HT-29 (cell line): ENCODE measurements around the gene CIAO3. TPM values are rescaled to one million over a fixed set of nuclear protein-coding genes. Genes with fewer than 3 reads are reported as not detected.
"Not testable (repeated sequence)": the region's sequence is repeated elsewhere in the genome, so short reads cannot be mapped to it uniquely, and the experiment has no call there.

ENCODE experiments used
- DNase-seq: peaks from one replicate; pipeline ENCODE4 v3.0.0-alpha.2; 2015; ENCODE audit warnings: low spot score
- total RNA-seq: library from RNA; depleted of rRNA; stranded (reverse); fragments of >200 nt; shearing (Covaris generic); gene quantifications from 2 replicates; pipeline ENCODE4 v1.2.3, GENCODE V29; 2014

Gene CIAO3
- total RNA-seq, 1 experiment from 2014 or later: 80.0 TPM

DNA sequence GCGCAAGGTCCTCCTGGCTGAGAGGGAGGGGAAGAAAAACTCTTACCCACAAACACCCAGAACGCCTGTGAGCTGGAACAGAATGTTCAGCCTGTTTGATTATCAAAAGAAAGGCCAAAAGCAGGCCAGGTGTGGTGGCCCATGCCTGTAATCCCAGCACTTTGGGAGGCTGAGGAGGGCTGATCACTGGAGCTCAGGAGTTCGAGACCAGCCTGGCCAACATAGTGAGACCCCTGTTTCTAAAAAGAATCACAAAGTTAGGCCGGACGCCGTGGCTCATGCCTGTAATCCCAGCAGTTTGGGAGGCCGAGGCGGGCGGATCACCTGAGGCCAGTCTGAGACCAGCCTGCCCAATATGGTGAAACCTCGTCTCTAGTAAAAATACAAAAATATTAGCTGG, 35.5 kb upstream of the CIAO3 start:
- DNase-seq: not testable (repeated sequence)

DNA sequence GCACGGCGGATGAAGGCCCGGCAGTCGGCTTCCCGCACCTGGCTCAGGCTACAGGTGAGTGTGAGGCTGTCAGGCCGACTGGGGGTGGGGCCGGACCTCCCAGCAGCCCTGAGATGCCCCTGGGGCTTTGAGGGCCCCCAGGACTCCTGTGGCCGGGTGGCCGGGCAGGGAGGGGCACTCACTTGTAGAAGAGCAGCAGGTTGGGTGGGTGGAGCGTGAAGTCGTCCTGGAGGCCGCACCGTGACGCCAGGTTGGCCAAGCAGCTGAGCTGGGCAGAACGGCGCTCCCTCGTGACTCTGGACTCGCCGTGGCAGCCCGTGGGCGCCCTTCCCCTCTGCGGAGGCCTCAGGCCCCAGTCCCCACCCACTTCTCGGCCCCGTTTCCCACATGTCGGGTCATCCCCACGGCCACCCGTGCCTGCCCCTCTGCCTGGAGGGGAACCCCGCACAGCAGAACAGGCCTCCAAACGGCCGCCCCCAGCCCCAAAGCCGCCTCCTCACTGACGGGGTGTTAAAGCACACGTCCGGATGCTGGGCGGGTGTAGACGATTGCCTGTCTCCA, 34.5 kb upstream of the CIAO3 start:
- DNase-seq: no peak

DNA sequence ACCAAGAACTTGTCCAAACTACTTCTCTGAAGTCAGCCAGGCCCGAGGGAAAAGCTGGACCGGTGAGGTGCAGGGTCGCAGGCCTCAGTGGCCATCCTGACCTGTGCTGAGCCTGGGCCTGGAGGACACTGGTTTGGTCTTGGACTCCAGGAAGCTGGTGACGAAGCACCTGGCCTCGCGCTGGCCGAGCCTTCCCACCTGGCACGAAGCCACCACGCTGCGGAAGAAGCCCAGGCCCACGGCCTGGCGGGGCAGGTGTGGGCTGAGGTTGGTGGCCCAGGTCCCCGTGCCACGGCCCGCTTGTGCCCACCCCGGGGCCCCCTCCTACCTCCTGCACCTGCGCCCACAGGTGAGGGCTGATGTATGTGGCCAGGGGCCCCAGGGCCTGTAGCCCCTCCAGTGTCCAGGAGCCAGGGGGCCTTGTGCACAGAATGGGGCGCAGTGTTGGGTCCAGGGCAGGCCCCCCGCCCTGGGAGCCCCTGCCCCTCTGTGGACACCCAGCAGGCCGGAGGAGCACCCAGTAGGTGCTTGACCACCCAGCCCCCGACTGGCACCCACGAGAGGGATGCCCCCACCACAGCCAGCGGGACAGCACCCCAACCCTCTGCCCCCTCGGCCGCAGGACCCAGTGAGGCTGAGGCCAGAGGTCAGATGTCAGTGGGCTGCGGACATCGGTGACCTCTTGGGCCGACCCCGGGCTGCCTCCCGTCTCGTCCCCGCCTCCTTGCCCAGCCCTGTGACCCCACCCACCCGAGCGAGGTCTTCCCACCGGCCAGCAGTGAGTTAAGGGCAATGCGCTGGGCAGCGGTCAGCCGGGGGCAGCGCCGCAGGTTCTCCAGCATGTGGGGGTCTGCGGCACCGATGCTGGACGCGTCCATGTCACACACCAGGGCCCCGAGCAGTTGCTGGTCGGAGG, 33.5 kb upstream of the CIAO3 start:
- DNase-seq: no peak

DNA sequence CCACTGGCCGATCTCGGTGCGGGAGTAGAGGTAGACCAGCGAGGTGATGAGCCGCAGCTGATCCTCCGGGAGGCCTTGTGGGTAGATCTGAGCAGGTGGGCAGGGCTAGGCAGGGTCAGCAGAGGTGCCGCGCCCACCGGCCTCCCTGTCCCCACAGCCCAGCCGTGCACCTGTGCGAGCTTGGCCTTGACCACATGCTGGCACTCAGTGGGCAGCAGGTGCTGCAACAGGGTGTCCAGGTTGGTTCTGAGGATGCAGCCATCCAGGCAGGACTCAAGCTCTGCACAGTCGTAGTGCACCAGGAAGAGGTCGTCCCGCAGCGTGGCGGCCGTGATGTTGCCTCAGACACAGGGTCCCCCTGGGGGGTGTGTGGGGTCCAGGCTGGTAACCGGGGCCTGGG, 32.2 kb upstream of the CIAO3 start:
- no peak for DNase-seq

DNA sequence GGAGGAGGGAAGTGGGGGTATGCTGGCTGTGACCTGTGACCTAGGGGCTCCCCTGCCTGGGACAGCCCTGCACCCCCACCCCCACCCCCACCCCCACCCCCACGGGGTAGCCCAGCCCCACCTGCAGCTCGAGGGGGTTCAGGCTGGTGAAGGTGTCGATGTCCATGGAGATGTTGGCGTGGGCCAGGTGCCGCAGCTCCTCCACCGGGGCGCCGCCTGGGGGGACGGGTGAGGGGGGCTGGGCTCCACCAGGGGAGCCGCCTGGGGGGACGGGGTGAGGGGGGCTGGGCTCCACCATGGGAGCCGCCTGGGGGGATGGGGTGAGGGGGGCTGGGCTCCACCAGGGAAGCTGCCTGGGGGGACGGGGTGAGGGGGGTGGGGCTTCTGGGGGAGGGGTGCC, 29.6 kb upstream of the CIAO3 start:
- DNase-seq: no peak

DNA sequence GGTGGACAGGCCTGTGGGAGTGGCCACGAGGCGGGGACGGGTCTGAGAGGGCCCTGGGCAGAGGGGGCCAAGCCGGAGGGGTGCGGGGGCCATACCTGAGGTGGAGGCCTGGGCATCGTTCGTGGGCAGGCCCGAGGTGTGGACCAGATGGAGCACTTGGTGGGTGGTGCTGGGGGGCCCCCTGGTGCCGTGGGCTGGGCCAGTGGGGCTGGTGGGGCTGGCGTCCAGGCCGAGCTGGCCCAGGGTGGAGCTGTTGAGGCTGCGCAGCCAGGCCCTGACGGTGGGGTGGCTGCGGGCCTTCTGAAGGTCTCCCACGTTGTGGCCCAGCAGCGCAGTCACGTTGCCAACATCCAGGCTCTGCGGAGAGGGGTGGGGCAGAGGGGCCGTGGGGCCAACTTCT, 29.1 kb upstream of the CIAO3 start:
- DNase-seq: no peak

DNA sequence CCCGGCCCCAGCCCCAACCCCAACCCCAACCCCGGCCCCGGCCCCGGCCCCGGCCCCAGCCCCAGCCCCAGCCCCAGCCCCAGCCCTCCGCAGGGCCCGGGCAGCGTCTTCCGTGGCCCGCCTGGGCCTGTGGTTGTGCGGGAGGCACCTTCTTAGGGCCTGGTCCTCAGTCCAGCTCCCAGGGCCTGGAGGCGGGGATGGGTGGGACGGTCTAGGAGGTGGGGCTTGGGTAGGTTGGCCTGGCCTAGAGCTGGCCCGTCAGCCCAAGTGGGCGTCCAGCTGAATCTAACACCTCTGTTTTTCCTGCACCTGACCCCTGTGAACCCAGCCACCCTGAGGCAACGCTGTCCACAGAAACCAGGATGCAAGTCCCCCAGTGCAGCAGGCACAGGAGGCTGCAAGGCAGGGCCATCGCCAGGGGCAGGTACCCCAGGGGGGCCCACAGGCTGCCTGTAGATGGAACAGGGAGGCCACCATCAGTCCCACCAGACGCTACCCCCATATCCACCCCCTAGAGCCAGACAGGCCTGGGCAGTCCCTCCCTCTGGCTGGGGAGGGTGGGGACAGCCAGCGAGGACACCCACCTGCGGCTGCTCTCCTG, 28.5 kb upstream of the CIAO3 start:
- no peak for DNase-seq

DNA sequence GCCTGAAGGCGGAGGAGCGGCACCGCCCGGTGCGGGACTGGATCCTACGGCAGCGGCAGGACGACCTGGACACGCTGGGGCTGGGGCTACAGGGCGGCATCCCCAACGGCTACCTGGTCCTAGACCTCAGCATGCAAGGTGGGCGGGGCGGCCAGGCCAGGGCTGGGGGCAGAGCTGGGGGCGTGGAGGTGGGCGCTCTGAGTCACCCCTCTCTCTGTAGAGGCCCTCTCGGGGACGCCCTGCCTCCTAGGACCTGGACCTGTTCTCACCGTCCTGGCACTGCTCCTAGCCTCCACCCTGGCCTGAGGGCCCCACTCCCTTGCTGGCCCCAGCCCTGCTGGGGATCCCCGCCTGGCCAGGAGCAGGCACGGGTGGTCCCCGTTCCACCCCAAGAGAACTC, 27.6 kb upstream of the CIAO3 start:
- DNase-seq: no peak

DNA sequence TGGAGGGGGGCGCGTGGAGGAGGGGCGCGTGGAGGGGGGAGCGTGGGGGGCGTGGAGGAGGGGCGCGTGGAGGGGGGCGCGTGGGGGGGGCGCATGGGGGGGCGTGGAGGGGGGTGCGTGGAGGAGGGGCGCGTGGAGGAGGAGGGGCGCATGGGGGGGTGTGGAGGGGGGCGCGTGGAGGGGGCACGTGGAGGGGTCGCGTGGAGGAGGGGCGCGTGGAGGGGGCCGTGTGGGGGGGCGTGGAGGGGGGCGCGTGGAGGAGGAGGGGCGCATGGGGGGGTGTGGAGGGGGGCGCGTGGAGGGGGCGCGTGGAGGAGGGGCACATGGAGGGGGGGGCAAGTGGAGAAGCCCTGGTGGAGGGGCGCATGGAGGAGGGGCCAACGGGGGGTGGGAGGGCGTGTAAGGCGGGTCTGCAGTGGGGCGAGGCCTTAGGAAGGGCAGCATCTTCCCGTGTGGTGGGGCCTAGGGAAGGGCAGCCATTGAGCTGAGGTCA, 27.0 kb upstream of the CIAO3 start:
- DNase-seq: no peak

DNA sequence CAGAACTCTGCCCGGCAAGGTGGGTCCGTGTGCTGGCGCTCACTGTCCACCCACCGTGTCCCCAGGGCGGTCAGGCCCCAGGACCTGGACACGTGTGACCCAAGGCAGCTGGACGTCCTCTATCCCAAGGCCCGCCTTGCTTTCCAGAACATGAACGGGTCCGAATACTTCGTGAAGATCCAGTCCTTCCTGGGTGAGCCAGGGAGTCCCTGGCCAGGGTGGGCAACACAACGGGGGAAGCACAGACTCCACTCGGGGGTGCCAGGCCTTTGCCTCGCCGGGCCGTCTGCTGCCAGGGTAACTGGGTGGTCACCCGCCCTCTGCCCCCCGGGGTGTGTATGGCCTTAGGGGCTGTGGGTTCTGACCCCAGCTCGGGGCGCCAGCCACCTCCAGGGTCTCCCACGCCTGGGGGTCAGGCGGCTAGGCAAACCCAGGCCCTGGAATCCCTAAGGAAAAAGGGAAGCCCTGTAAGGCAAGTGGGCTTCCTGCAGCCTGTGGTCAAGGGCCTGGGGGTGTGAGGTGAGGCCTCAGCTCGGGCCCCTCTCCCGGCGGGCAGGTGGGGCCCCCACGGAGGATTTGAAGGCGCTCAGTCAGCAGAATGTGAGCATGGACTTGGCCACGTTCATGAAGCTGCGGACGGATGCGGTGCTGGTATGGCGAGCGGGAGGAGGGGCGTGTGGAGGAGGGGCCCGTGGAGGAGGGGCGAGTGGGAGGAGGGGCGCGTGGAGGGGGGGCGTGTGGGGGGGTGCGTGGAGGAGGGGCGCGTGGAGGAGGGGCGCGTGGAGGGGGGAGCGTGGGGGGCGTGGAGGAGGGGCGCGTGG, 26.2 kb upstream of the CIAO3 start:
- DNase-seq: no peak

DNA sequence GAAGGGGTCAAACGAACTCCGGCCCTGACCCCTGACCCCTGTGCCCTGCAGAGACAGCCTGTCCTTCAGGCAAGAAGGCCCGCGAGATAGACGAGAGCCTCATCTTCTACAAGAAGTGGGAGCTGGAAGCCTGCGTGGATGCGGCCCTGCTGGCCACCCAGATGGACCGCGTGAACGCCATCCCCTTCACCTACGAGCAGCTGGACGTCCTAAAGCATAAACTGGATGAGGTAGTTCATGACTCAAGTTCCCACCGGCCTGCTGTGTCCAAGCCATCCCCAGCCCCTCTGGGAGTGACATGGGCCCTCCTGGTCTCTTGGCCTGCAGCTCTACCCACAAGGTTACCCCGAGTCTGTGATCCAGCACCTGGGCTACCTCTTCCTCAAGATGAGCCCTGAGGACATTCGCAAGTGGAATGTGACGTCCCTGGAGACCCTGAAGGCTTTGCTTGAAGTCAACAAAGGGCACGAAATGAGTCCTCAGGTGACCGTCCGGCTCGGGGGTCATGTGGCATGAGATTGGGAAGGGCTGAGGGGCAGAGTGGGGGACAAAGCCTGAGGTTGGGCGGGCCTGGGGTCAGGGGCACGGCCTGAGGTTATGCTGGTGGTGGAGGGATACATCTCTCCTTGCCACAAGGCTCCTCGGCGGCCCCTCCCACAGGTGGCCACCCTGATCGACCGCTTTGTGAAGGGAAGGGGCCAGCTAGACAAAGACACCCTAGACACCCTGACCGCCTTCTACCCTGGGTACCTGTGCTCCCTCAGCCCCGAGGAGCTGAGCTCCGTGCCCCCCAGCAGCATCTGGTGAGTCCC, 25.4 kb upstream of the CIAO3 start:
- no peak for DNase-seq

DNA sequence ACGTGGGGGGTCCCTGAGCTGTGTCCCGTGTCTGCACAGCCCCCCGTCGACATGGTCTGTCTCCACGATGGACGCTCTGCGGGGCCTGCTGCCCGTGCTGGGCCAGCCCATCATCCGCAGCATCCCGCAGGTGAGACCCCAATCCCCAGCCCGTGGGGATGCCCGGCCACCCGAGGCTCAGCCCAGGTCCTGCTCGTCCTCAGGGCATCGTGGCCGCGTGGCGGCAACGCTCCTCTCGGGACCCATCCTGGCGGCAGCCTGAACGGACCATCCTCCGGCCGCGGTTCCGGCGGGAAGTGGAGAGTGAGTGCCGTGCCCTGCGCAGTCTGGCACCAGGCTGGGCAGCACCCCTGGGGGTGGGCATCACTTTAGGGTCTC, 24.7 kb upstream of the CIAO3 start:
- DNase-seq: no peak

DNA sequence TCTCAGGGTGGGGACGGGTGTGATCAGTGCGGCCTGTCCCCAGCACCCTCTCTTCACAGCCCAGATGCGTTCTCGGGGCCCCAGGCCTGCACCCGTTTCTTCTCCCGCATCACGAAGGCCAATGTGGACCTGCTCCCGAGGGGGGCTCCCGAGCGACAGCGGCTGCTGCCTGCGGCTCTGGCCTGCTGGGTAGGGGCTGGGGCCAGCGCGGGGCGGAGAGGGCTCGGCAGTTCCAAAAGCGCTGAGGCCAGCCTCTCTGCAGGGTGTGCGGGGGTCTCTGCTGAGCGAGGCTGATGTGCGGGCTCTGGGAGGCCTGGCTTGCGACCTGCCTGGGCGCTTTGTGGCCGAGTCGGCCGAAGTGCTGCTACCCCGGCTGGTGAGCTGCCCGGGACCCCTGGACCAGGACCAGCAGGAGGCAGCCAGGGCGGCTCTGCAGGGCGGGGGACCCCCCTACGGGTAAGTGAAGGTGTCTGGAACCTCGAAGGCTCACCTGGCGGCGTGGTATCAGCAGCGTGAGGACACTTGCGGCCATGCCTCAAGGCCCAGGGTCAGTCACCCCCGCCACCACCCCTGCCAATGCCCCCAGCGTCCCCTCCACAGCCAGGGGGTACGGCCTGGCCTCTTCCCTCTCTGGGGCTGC, 24.2 kb upstream of the CIAO3 start:
- no peak for DNase-seq

DNA sequence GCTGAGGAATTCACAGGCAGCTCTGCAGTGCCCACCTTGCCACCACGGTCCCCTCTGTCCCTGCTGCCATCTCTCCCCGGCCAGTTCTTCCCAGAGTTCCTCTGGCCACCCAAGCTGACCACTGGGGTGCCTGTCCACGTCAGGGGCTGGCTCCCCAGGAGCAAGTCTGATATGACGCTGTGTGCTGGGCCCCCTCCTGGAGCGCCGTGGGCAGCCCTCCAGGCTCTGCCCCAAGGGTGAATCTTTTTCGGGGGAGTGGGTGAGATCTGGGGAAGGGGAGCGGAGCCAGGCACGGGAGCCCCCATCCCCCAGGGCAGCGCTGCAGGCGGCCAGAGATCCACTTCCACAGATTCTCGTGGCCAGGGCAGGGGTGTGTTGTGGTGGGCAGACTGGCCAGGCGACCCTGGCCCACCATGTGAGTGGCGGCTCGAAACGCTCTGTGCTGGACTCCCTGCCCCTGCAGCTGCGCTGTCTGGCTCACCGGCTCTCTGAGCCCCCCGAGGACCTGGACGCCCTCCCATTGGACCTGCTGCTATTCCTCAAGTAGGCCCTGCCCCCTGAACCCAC, 23.5 kb upstream of the CIAO3 start:
- DNase-seq: no peak

DNA sequence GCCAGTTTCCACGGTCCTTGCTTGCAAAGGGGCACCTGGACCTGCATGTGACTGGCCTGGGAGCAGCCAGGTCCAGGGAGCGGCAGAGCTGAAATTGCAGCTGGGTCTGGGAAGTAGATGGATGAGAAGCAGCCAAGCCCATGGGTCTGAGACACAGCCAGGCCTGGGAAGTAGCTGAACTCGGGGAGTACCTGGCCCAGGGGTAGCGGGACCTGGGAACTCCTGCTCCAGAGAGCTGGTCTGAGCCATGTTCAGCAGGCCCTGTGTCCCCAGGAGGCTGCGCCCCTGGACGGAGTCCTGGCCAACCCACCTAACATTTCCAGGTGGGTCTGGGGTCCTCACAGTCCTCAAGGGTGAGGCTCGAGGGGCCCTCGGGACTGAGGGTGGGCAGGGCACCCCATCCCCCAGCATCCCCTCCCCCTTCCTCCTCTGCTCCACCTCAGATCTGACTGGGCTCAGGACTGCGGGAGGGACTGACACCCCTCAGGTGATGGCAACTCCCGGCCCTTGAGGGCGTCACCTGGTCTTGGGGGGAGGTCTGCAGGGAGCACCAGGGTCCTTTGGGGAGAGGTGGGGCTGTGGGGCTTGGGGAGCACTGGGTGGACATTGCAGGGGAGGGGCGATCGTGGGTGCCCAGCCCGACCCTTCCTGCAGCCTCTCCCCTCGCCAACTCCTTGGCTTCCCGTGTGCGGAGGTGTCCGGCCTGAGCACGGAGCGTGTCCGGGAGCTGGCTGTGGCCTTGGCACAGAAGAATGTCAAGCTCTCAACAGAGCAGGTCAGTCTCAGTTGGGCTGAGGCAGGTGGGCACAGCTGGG, 22.8 kb upstream of the CIAO3 start:
- DNase-seq: no peak

DNA sequence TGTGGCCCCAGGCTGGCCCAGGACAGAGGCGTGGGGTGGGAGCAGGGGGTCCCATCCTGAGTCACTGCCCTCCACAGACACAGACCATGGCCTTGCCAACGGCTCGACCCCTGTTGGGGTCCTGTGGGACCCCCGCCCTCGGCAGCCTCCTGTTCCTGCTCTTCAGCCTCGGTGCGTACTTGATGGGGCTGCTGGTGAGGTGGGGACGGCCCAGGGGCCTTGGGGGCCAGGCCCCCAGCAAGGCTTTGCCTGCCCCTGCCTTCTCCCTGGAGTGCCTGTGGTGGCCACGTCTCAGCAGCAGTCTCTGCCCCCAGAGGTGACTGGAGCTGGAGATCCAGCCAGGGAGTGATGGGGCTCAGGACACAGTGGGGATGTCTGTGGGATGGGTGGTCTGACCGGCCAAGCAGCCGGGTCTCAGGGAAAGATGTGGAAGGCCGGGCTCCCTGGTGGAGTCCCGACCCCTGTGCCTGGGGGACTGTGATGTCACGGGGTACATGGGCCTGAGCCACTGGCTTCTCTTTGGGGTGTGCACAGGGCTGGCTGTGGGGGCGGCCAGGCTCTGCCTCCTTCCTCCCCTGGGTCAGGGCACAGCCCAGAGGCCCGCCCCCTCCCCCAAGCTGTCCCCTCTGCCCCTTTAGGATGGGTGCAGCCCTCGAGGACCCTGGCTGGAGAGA, 21.9 kb upstream of the CIAO3 start:
- DNase-seq: no peak

DNA sequence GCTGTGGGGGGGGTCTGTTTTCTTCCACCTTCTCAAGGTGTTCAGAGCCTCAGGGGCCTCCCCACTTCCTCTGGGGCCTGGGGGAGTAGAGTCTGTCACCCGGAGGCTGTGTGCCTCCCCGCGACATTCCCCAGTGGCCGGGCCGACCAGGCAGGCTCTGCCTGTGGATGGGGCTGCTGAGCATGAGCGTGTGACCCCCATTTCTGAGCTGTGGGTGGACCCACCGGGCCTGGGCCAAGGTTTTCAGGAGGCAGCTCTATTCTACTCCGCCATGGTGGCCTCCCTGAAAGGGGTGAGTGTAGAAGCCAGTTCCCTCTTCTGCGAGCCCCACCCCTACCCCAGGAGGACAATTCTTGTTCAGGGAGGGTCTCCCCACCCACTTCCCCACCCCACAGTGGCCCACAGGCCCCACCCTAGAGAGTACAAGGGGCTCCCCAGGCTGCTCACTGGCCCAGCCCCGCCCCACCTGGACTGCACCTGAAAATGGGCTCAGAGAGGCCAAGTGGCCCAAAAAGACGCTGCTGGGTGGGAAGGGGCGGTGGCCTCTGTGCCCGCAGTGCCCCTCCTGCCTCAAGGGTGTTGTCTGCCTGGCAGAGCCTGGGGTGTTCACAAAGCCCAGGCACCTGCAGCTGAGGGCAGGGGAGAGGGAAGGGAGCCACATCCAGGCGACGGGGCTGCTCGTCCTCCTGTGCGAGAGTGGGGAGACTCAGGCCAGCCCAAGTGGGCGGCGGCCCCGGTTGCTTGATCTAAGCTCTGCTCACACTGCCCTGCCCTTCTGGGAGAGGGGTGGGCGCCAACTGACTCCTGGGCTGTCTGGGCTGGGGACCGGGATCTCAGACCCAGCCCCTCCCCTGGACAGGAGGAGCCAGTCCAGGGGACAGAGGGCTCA, 21.1 kb upstream of the CIAO3 start:
- DNase-seq: no peak
